Caco-2 (cell line): ENCODE data around the gene FAM234A. TPM values are rescaled to one million over a fixed set of nuclear protein-coding genes. Genes with fewer than 3 reads are reported as not detected.

ENCODE experiments used
- BruUV-seq: library from RNA; stranded (reverse); fragments of 400-500 nt; replicated peaks from 2 replicates; lab custom pipeline; 2021; lab: Mats Ljungman, UMichigan
- CTCF ChIA-PET: fragments of 300-600 bp; sonication (Branson Sonifier 250); formaldehyde crosslinking; loops from one replicate; lab custom pipeline; 2022; ENCODE audit warnings: antibody characterized with exemption; lab: Charles Lee
- POLR2A ChIA-PET: fragments of 300-600 bp; sonication (Branson Sonifier 250); formaldehyde crosslinking; loops from one replicate; lab custom pipeline; 2022; ENCODE audit warnings: antibody characterized with exemption; lab: Charles Lee
- DNase-seq, 2 experiments: peaks; one replicate each; pipeline versions ENCODE4 v3.0.0 to v3.0.0-alpha.2; 2020 to 2022
- H3K27me3 ChIP-seq: replicated peaks from 2 replicates; pipeline ENCODE4 v1.6.0; 2011; ENCODE audit warnings: low read length; ENCODE audit not compliant: control insufficient read depth, insufficient read depth
- H3K36me3 ChIP-seq: 2 replicates; pipeline ENCODE4 v1.5.1; 2011; ENCODE audit warnings: low read length; ENCODE audit not compliant: control insufficient read depth, insufficient read depth
- H3K4me1 ChIP-seq: fragments of 250-450 bp; sonication (Bioruptor Pico); 2 replicates; pipeline ENCODE4 v1.5.1; 2020; ENCODE audit warnings: mild to moderate bottlenecking
- H3K4me3 ChIP-seq: 2 replicates; pipeline ENCODE4 v1.5.1; 2011; ENCODE audit warnings: low read depth, mild to moderate bottlenecking, control low read depth, low read length
- H3K9me3 ChIP-seq: fragments of 250-450 bp; sonication (Bioruptor Pico); 2 replicates; pipeline ENCODE4 v1.5.1; 2020; ENCODE audit warnings: mild to moderate bottlenecking, moderate library complexity
- H3K27ac Mint-ChIP-seq: one replicate; pipeline ENCODE4 v1.8.0; 2022; ENCODE audit warnings: mixed read lengths; ENCODE audit not compliant: unreplicated experiment
- H3K27me3 Mint-ChIP-seq: one replicate; pipeline ENCODE4 v1.8.0; 2022; ENCODE audit warnings: mixed read lengths; ENCODE audit not compliant: insufficient read depth, unreplicated experiment
- H3K36me3 Mint-ChIP-seq: one replicate; pipeline ENCODE4 v1.8.0; 2022; ENCODE audit warnings: mild to moderate bottlenecking, mixed read lengths; ENCODE audit not compliant: insufficient read depth, unreplicated experiment
- H3K4me1 Mint-ChIP-seq: one replicate; pipeline ENCODE4 v1.8.0; 2022; ENCODE audit warnings: low read depth, mixed read lengths; ENCODE audit not compliant: unreplicated experiment
- H3K4me3 Mint-ChIP-seq: one replicate; pipeline ENCODE4 v1.8.0; 2022; ENCODE audit warnings: mild to moderate bottlenecking, moderate library complexity, mixed read lengths; ENCODE audit not compliant: unreplicated experiment
- H3K9me3 Mint-ChIP-seq: one replicate; pipeline ENCODE4 v1.8.0; 2022; ENCODE audit warnings: mixed read lengths; ENCODE audit not compliant: unreplicated experiment
- intact Hi-C: fragments of 100-400 bp; cut with micrococcal nuclease; formaldehyde crosslinking; loops from one replicate; pipeline ENCODE4 v1.10.0; 2022; ENCODE audit not compliant: unreplicated experiment
- total RNA-seq: library from RNA; stranded (reverse); gene quantifications from 2 replicates; pipeline ENCODE4 v1.2.3, GENCODE V29; 2022
- TF ChIP-seq, protein P1 (sequence below), 2 experiments: fragments of 200-600 bp in 1 of 2; IDR thresholded peaks; 1 replicate in 1 of 2; 2 replicates in 1 of 2; pipeline versions ENCODE4 v1.5.1 to v1.8.0; 2011 to 2022; ENCODE audit warnings: antibody characterized with exemption in 1 of 2, control low read depth in 1 of 2, inconsistent platforms in 1 of 2, low read depth in 1 of 2, low read length in 1 of 2, mild to moderate bottlenecking in 1 of 2, moderate library complexity in 1 of 2; ENCODE audit not compliant: insufficient read depth in 1 of 2, severe bottlenecking in 1 of 2, unreplicated experiment in 1 of 2

The FAM234A gene
- total RNA-seq, 1 experiment from 2014 or later = 77.7 TPM

DNA sequence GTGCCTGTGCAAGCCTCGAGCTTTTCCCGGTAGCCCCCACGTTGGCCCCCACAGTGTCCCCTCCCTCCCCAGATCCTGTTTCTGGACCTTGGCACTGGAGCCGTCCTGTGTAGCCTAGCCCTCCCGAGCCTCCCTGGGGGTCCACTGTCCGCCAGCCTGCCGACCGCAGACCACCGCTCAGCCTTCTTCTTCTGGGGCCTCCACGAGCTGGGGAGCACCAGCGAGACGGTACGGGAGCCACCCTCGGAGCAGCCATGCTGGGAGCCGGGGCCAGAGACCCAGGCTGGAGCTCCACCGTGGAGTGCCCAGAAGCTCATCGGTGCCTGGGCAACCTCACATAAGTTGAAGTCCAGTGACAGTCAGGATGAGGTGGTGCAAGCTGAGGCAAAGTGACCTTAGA lies 29.3 kb downstream of the FAM234A start:
- H3K9me3 Mint-ChIP-seq = no peaks in the 10 kb centered on the region
- Histone ChIP-seq H3K27me3 (no peaks in the 10 kb centered on the region), H3K36me3 (no peaks in the 10 kb centered on the region), H3K4me3 (no peak overlapping the region), H3K4me1 (no peaks in the 10 kb centered on the region), H3K9me3 (no peaks in the 10 kb centered on the region)
- no peak overlapping the region for H3K27ac Mint-ChIP-seq
- TF ChIP-seq, protein P1, sequence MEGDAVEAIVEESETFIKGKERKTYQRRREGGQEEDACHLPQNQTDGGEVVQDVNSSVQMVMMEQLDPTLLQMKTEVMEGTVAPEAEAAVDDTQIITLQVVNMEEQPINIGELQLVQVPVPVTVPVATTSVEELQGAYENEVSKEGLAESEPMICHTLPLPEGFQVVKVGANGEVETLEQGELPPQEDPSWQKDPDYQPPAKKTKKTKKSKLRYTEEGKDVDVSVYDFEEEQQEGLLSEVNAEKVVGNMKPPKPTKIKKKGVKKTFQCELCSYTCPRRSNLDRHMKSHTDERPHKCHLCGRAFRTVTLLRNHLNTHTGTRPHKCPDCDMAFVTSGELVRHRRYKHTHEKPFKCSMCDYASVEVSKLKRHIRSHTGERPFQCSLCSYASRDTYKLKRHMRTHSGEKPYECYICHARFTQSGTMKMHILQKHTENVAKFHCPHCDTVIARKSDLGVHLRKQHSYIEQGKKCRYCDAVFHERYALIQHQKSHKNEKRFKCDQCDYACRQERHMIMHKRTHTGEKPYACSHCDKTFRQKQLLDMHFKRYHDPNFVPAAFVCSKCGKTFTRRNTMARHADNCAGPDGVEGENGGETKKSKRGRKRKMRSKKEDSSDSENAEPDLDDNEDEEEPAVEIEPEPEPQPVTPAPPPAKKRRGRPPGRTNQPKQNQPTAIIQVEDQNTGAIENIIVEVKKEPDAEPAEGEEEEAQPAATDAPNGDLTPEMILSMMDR (IDR thresholded peaks at IDR 0.05; ENCODE audit: insufficient read depth in 1 of 2, low read depth in 1 of 2, low read length in 1 of 2, severe bottlenecking in 1 of 2, unreplicated experiment in 1 of 2) = no peak
- peaks cover 12% of the 10 kb centered on the region for H3K36me3 Mint-ChIP-seq
- no peaks in the 10 kb centered on the region for H3K27me3 Mint-ChIP-seq
- intact Hi-C loops = no loop called here
- ChIA-PET CTCF (no interaction called here), POLR2A (interaction anchor here (0.5 kb wide), 1 partner anchor 20 kb away, joined by 9 read pairs; no protein-coding TSS in a partner anchor)
- no TSS peak for BruUV-seq
- H3K4me3 Mint-ChIP-seq = no peak overlapping the region
- H3K4me1 Mint-ChIP-seq = no peaks in the 10 kb centered on the region
- no peak for DNase-seq

DNA sequence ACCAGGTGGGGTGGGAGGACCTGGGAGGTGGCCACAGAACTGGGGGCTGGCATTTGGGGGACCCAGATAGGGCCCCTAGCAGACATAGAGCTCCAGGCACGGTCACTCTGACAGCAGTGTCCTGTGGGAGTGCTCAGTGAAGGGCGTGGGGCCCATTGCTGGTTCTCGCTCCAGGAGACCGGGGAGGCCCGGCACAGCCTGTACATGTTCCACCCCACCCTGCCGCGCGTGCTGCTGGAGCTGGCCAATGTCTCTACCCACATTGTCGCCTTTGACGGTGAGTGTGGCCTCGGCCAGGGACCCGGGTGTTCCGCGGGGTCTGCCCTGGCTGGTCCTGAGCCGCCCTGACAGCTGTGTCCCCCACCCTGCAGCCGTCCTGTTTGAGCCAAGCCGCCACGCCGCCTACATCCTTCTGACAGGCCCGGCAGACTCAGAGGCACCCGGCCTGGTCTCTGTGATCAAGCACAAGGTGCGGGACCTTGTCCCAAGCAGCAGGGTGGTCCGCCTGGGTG lies 29.9 kb downstream of the FAM234A start:
- H3K36me3 Mint-ChIP-seq = peaks cover 12% of the 10 kb centered on the region

DNA sequence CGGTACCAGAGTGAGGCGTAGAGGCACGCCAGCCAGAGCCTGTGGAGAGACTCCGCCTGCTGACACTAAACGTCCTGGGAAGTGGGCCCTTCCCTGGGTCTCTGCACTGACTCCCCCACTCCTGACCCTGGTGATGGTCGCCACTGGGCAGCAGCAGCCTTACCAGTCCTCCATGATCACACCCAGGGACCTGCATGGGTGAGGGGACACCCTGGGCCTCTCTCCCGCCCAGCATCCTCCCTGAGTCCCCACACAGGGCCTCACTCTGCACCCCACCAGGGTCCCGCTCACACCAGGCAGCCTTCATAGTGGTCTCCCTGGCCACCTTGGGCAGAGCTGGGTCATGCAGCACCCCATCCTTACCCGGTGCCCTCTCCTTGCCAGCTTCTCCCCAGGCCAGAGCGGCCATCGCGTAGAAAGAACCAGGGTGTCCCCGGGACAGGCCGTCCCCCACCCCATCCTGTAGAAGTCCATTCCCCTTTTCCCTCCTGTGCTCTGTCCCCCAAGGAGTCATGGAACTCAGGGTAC lies 30.4 kb downstream of the FAM234A start:
- ChIA-PET CTCF (no interaction called here), POLR2A (no interaction called here)
- no TSS peak for BruUV-seq
- Histone ChIP-seq H3K36me3 (no peaks in the 10 kb centered on the region), H3K27me3 (no peaks in the 10 kb centered on the region), H3K9me3 (no peaks in the 10 kb centered on the region), H3K4me3 (no peak overlapping the region), H3K4me1 (no peaks in the 10 kb centered on the region)
- Mint-ChIP-seq H3K36me3 (peaks cover 12% of the 10 kb centered on the region), H3K4me1 (no peaks in the 10 kb centered on the region), H3K27me3 (no peaks in the 10 kb centered on the region), H3K4me3 (no peak overlapping the region), H3K9me3 (no peaks in the 10 kb centered on the region), H3K27ac (no peak overlapping the region)
- no peak for DNase-seq
- TF ChIP-seq, protein P1 (IDR thresholded peaks at IDR 0.05; ENCODE audit: insufficient read depth in 1 of 2, low read depth in 1 of 2, low read length in 1 of 2, severe bottlenecking in 1 of 2, unreplicated experiment in 1 of 2) = no peak
- intact Hi-C loops = no loop called here

More for the DNA sequence above, 29.9 kb downstream of the FAM234A start:
- CTCF ChIA-PET = no interaction called here
- no TSS peak for BruUV-seq
- H3K4me1 ChIP-seq = no peaks in the 10 kb centered on the region
- DNase-seq = no peak
- no peaks in the 10 kb centered on the region for H3K4me1 Mint-ChIP-seq
- no peak overlapping the region for H3K4me3 Mint-ChIP-seq
- intact Hi-C loops = no loop called here
- no peaks in the 10 kb centered on the region for H3K9me3 ChIP-seq
- no peaks in the 10 kb centered on the region for H3K36me3 ChIP-seq
- TF ChIP-seq, protein P1 (IDR thresholded peaks at IDR 0.05; ENCODE audit: insufficient read depth in 1 of 2, low read depth in 1 of 2, low read length in 1 of 2, severe bottlenecking in 1 of 2, unreplicated experiment in 1 of 2) = no peak
- no peaks in the 10 kb centered on the region for H3K9me3 Mint-ChIP-seq
- no peaks in the 10 kb centered on the region for H3K27me3 Mint-ChIP-seq
- H3K27me3 ChIP-seq = no peaks in the 10 kb centered on the region
- no peak overlapping the region for H3K27ac Mint-ChIP-seq
- H3K4me3 ChIP-seq = no peak overlapping the region
- POLR2A ChIA-PET = interaction anchor here (0.5 kb wide), 1 partner anchor 19 kb away, joined by 9 read pairs; no protein-coding TSS in a partner anchor
